NCI-H2107 treated with DMSO at 0.1 percent for 48 hours (cell line): Measurements from ENCODE around the gene MFAP5.
"Not testable (repeated sequence)": the region's sequence is repeated elsewhere in the genome, so short reads cannot be mapped to it uniquely, and the experiment has no call there.

Experiments used
- DNase-seq: peaks from one replicate; lab custom pipeline; 2025; ENCODE audit not compliant: unreplicated experiment; lab: John Stamatoyannopoulos, UW

Gene MFAP5

GRCh38 chr12:8675591-8676036 lies 13.0 kb upstream of the MFAP5 start:
- DNase-seq: no peak

GRCh38 chr12:8672381-8672780 lies 9.8 kb upstream of the MFAP5 start:
- no peak for DNase-seq

- DNase-seq: no peak
Observed at GRCh38 chr12:8668441-8668840, 5.8 kb upstream of the MFAP5 start.

GRCh38 chr12:8667270-8667669 lies 4.6 kb upstream of the MFAP5 start:
- DNase-seq: no peak

GRCh38 chr12:8665759-8666158 lies 3.1 kb upstream of the MFAP5 start:
- DNase-seq: no peak

GRCh38 chr12:8664228-8664913 lies 1.7 kb upstream of the MFAP5 start:
- DNase-seq: no peak

GRCh38 chr12:8661751-8662150 lies 875 bp downstream of the MFAP5 start:
- no peak for DNase-seq

GRCh38 chr12:8661016-8661415 lies 1.6 kb downstream of the MFAP5 start:
- no peak for DNase-seq

GRCh38 chr12:8658346-8658745 lies 4.3 kb downstream of the MFAP5 start:
- no peak for DNase-seq

GRCh38 chr12:8655421-8655820 lies 7.2 kb downstream of the MFAP5 start:
- no peak for DNase-seq

- DNase-seq: no peak
Observed at GRCh38 chr12:8648576-8649205, 13.9 kb downstream of the MFAP5 start.

- DNase-seq: no peak
Observed at GRCh38 chr12:8647968-8648367, 14.7 kb downstream of the MFAP5 start.

- DNase-seq: peak; percentile 43
Observed at GRCh38 chr12:8644345-8645248, 18.0 kb downstream of the MFAP5 start.

GRCh38 chr12:8642775-8643174 lies 19.9 kb downstream of the MFAP5 start:
- DNase-seq: no peak

GRCh38 chr12:8639936-8640335 lies 22.7 kb downstream of the MFAP5 start:
- no peak for DNase-seq

GRCh38 chr12:8638951-8639350 lies 23.7 kb downstream of the MFAP5 start:
- no peak for DNase-seq

GRCh38 chr12:8637666-8638065 lies 25.0 kb downstream of the MFAP5 start:
- DNase-seq: no peak

GRCh38 chr12:8637244-8637643 lies 25.4 kb downstream of the MFAP5 start:
- no peak for DNase-seq

GRCh38 chr12:8636581-8636980 lies 26.0 kb downstream of the MFAP5 start:
- no peak for DNase-seq

- not testable (repeated sequence) for DNase-seq
Observed at GRCh38 chr12:8636007-8636346, 26.6 kb downstream of the MFAP5 start.

GRCh38 chr12:8635342-8636006 lies 27.2 kb downstream of the MFAP5 start:
- not testable (repeated sequence) for DNase-seq
